CD4-positive, alpha-beta T cell (primary cell): Measurements from ENCODE around the gene EIF2B4. TPM values are rescaled to one million over a fixed set of nuclear protein-coding genes. Genes with fewer than 3 reads are reported as not detected.

Experiments
- ATAC-seq: fragments of 200-7000 bp; cut with Tn5 transposase; one replicate; pipeline ENCODE4 v1.10.0; 2022; ENCODE audit warnings: mild to moderate bottlenecking; ENCODE audit not compliant: poor library complexity
- CTCF ChIA-PET: fragments of 350-600 bp; sonication (Branson Sonifier 250); formaldehyde crosslinking; loops from one replicate; lab custom pipeline; 2021; ENCODE audit warnings: antibody characterized with exemption, inconsistent platforms; lab: Charles Lee
- POLR2A ChIA-PET: fragments of 350-600 bp; sonication (Branson Sonifier 250); formaldehyde crosslinking; loops from one replicate; lab custom pipeline; 2021; ENCODE audit warnings: antibody characterized with exemption, inconsistent platforms; lab: Charles Lee
- DNase-seq, 14 experiments: peaks; one replicate each; pipeline ENCODE4 v3.0.0-alpha.2; 2013 to 2020; ENCODE audit warnings: mixed read lengths in 2 of 14
- H3K27ac ChIP-seq, 2 donors: one replicate each; pipeline versions ENCODE4 v1.5.1 to v1.7.0; 2013; ENCODE audit warnings: low read length in 2 of 2, low read depth in 1 of 2, mild to moderate bottlenecking in 1 of 2
- H3K27me3 ChIP-seq, 2 experiments: 1 replicate in 1 of 2; 2 replicates in 1 of 2; pipeline versions ENCODE4 v1.6.1 to v1.7.0; 2013; ENCODE audit warnings: low read length in 2 of 2, control low read depth in 1 of 2, mild to moderate bottlenecking in 1 of 2, moderate library complexity in 1 of 2; ENCODE audit not compliant: insufficient read depth in 2 of 2, control insufficient read depth in 1 of 2
- H3K36me3 ChIP-seq: one replicate; pipeline ENCODE4 v1.6.1; 2013; ENCODE audit warnings: low read length, control low read depth; ENCODE audit not compliant: insufficient read depth
- H3K4me1 ChIP-seq: one replicate; pipeline ENCODE4 v1.6.1; 2013; ENCODE audit warnings: low read length, control low read depth; ENCODE audit not compliant: insufficient read depth
- H3K4me3 ChIP-seq: one replicate; pipeline ENCODE4 v1.5.1; 2013; ENCODE audit warnings: mild to moderate bottlenecking, low read length, moderate library complexity
- H3K9me3 ChIP-seq, 2 experiments: 1 replicate in 1 of 2; 2 replicates in 1 of 2; pipeline versions ENCODE4 v1.6.1 to v1.7.0; 2013; ENCODE audit warnings: low read length in 2 of 2, mild to moderate bottlenecking in 2 of 2, control low read depth in 1 of 2, moderate library complexity in 1 of 2; ENCODE audit not compliant: control insufficient read depth in 1 of 2, insufficient read depth in 1 of 2
- H3K27ac Mint-ChIP-seq: one replicate; pipeline ENCODE4 v1.8.0; 2020; ENCODE audit warnings: mixed read lengths
- H3K27me3 Mint-ChIP-seq: one replicate; pipeline ENCODE4 v1.8.0; 2021; ENCODE audit warnings: mixed read lengths
- H3K36me3 Mint-ChIP-seq: one replicate; pipeline ENCODE4 v1.8.0; 2021; ENCODE audit warnings: low read depth, mixed read lengths
- H3K4me1 Mint-ChIP-seq: one replicate; pipeline ENCODE4 v1.8.0; 2021; ENCODE audit warnings: low read depth, mixed read lengths
- H3K4me3 Mint-ChIP-seq: one replicate; pipeline ENCODE4 v1.8.0; 2020; ENCODE audit warnings: mild to moderate bottlenecking, mixed read lengths
- H3K9me3 Mint-ChIP-seq: one replicate; pipeline ENCODE4 v1.8.0; 2020; ENCODE audit warnings: mixed read lengths
- intact Hi-C, 2 experiments: fragments of 100-400 bp; cut with DNase I in 1 of 2; cut with micrococcal nuclease in 1 of 2; formaldehyde crosslinking; loops; one replicate each; pipeline versions ENCODE4 v1.15.1 to v1.9.0; 2023 to 2025; cut with DNase I, micrococcal nuclease
- total RNA-seq, 174 experiments: library from RNA in 2 of 174; stranded (reverse) in 2 of 174; gene quantifications; one replicate each; pipeline ENCODE4 v1.2.3 and lab custom pipeline; 2021 to 2026
- TF ChIP-seq, protein P1 (sequence below): fragments of 200-600 bp; IDR thresholded peaks from one replicate; pipeline ENCODE4 v1.8.0; 2022; ENCODE audit warnings: antibody characterized with exemption, mild to moderate bottlenecking

The EIF2B4 gene
- total RNA-seq, 2 experiments from 2014 or later: 33.2 to 34.0 TPM

DNA sequence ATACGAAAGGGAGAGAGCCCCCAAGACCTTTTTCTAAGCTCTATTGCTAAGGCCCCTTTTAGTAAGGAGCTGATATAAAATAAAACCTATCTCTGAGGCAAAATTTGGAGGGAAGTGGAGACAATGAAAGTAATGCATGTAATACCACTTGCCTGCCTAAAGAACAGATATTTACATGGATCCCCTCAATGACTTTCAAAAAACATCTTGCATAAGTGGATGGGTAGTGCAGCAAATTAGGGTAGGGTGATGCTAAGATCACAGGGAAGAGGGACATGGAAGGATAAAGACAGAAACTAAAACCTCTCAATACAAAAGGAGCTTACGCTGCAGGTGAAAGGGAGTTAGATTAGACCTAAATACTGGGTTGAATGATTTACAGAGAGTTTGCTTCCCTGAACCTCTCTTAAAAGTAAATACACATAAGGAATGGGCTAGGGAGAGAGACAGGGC, 9.3 kb upstream of the EIF2B4 start:
- Histone ChIP-seq H3K4me3 (peak overlapping the region; percentile 66), H3K4me1 (peaks cover 18% of the 10 kb centered on the region), H3K27ac (peak overlapping the region; percentile 50 to 83), H3K36me3 (peaks cover 65% of the 10 kb centered on the region), H3K27me3 (no peaks in the 10 kb centered on the region), H3K9me3 (no peaks in the 10 kb centered on the region)
- DNase-seq (no peak), ATAC-seq (no peak)
- TF ChIP-seq, protein P1, sequence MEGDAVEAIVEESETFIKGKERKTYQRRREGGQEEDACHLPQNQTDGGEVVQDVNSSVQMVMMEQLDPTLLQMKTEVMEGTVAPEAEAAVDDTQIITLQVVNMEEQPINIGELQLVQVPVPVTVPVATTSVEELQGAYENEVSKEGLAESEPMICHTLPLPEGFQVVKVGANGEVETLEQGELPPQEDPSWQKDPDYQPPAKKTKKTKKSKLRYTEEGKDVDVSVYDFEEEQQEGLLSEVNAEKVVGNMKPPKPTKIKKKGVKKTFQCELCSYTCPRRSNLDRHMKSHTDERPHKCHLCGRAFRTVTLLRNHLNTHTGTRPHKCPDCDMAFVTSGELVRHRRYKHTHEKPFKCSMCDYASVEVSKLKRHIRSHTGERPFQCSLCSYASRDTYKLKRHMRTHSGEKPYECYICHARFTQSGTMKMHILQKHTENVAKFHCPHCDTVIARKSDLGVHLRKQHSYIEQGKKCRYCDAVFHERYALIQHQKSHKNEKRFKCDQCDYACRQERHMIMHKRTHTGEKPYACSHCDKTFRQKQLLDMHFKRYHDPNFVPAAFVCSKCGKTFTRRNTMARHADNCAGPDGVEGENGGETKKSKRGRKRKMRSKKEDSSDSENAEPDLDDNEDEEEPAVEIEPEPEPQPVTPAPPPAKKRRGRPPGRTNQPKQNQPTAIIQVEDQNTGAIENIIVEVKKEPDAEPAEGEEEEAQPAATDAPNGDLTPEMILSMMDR: no peak
- Mint-ChIP-seq H3K27ac (peak overlapping the region; percentile 91), H3K36me3 (peaks cover 80% of the 10 kb centered on the region), H3K4me1 (peaks cover 32% of the 10 kb centered on the region), H3K4me3 (peak overlapping the region; percentile 93), H3K9me3 (no peaks in the 10 kb centered on the region), H3K27me3 (no peaks in the 10 kb centered on the region)
- intact Hi-C loops: loop anchor here in 1 of 2 experiments (5.0 kb wide), 1 partner anchor 242 kb away; the partner anchor contains the start of gene PRR30
- POLR2A ChIA-PET: interaction anchor here (0.7 to 2.9 kb wide), 12 partner anchors 8 to 249 kb away, joined by 3 to 30 read pairs (median 9); partner anchors contain the start of genes CCDC121, EIF2B4, GPN1 and GTF3C2
- CTCF ChIA-PET: interaction anchor here (1.2 kb wide), 1 partner anchor 51 kb away, joined by 5 read pairs; no protein-coding TSS in a partner anchor

DNA sequence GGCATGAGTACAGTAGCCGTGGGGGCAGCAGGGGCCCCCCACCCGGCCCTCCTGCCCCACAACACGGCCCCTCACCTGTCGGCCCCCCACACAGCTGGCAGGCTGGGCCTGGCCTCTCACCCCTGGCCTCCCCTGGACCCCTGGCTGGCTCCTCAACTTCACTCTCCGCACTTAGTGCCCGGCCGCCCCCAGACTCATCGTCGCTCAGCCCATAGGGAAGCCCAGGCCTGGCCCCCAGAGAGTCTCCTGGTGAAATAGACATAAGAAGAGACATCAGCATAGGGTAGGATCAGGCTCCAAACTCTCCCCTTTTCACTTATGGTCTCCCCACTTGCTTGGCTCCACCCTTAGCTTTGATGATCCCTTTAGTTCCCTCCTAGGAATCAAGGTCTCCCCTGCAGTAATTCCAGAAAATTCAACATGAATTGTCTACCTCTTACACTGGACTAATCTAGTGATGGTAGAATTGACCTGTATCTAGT, 8.7 kb upstream of the EIF2B4 start:
- TF ChIP-seq, protein P1: no peak
- H3K36me3 Mint-ChIP-seq: peaks cover 79% of the 10 kb centered on the region
- peaks cover 32% of the 10 kb centered on the region for H3K4me1 Mint-ChIP-seq
- peak overlapping the region; percentile 91 for H3K27ac Mint-ChIP-seq
- Histone ChIP-seq H3K4me1 (peaks cover 18% of the 10 kb centered on the region), H3K4me3 (no peak overlapping the region), H3K27me3 (no peaks in the 10 kb centered on the region), H3K9me3 (no peaks in the 10 kb centered on the region), H3K27ac (no peak overlapping the region), H3K36me3 (peaks cover 65% of the 10 kb centered on the region)
- H3K4me3 Mint-ChIP-seq: peak overlapping the region; percentile 93
- intact Hi-C loops: loop anchor here in 1 of 2 experiments (5.0 kb wide), 1 partner anchor 242 kb away; the partner anchor contains the start of gene PRR30
- DNase-seq: no peak
- H3K9me3 Mint-ChIP-seq: no peaks in the 10 kb centered on the region
- ChIA-PET POLR2A (interaction anchor here (0.8 to 2.9 kb wide), 8 partner anchors 8 to 250 kb away, joined by 3 to 30 read pairs (median 8); partner anchors contain the start of genes CCDC121, EIF2B4, GPN1 and MPV17), CTCF (interaction anchor here (1.2 kb wide), 1 partner anchor 52 kb away, joined by 5 read pairs; no protein-coding TSS in a partner anchor)
- no peaks in the 10 kb centered on the region for H3K27me3 Mint-ChIP-seq
- ATAC-seq: no peak

DNA sequence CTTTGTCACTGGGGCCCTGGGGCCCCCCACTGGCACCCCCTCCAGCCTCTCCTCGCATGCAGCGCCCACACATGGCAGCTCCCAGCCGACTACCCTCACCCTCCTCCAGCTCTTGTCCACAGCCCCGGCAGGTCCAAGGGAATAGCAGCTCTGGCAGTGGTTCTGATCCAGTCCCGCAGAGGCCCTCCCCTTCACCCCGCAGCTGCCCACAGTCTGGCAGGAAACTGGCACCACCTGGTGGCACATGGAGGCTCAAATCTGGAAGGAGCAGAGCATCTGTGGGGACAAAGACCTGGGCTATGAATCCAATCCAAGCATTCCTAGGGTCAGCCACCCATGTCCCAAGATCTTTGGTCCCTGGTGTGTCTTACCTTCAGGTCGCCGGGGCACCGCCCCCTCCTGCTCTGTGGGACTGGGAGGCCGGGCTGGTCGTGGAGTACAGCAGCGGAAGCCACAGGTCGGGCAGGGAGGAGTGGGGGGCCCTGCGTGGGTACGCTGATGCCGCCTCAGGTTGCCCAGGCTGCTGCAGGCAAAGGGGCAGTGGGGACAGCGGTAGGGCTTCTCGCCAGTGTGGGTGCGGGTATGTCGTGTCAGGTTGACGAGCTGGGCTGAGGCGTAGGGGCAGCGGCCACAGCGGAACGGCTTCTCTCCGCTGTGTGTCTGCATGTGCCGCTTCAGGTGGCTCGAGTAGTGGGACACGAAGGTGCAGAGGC, 8.1 kb upstream of the EIF2B4 start:
- H3K27me3 Mint-ChIP-seq: no peaks in the 10 kb centered on the region
- no peaks in the 10 kb centered on the region for H3K9me3 ChIP-seq
- H3K27ac ChIP-seq: no peak overlapping the region
- H3K27me3 ChIP-seq: no peaks in the 10 kb centered on the region
- H3K36me3 ChIP-seq: peaks cover 64% of the 10 kb centered on the region
- H3K4me3 ChIP-seq: no peak overlapping the region
- peaks cover 79% of the 10 kb centered on the region for H3K36me3 Mint-ChIP-seq
- POLR2A ChIA-PET: interaction anchor here (1.0 to 1.5 kb wide), 2 partner anchors 21 to 52 kb away, joined by 3 to 4 read pairs; no protein-coding TSS in a partner anchor
- no peak overlapping the region for H3K4me3 Mint-ChIP-seq
- CTCF ChIA-PET: no interaction called here
- H3K27ac Mint-ChIP-seq: no peak overlapping the region
- intact Hi-C loops: loop anchor here in 1 of 2 experiments (5.0 kb wide), 1 partner anchor 241 kb away; the partner anchor contains the start of gene PRR30
- ATAC-seq: no peak
- peaks cover 22% of the 10 kb centered on the region for H3K4me1 ChIP-seq
- H3K9me3 Mint-ChIP-seq: no peaks in the 10 kb centered on the region
- TF ChIP-seq, protein P1: no peak
- DNase-seq: peak in 3 of 14 experiments; percentile 27 to 46 (median 38)
- peaks cover 32% of the 10 kb centered on the region for H3K4me1 Mint-ChIP-seq
